Activated naive CD8-positive, alpha-beta T cell treated with anti-CD3 and anti-CD28 coated beads, Interleukin-2, amount 10 ng/mL, durations not matched to agents 7 days and 5 days (primary cell): ENCODE results near the gene AP5S1. TPM values are rescaled to one million over a fixed set of nuclear protein-coding genes. Genes with fewer than 3 reads are reported as not detected.
"Not testable (repeated sequence)": the region's sequence is repeated elsewhere in the genome, so short reads cannot be mapped to it uniquely, and the experiment has no call there.

Experiments
- ATAC-seq: fragments of 150-1000 bp; cut with Tn5 transposase; one replicate; pipeline ENCODE4 v1.10.0; 2021; ENCODE audit warnings: low read depth, moderate library complexity
- POLR2A ChIA-PET: fragments of 350-600 bp; sonication (Branson Sonifier 250); formaldehyde crosslinking; loops from one replicate; lab custom pipeline; 2021; ENCODE audit warnings: antibody characterized with exemption; lab: Charles Lee
- DNase-seq: peaks from one replicate; pipeline ENCODE4 v3.0.0; 2021
- H3K27ac Mint-ChIP-seq: one replicate; pipeline ENCODE4 v1.8.0; 2022; ENCODE audit warnings: mild to moderate bottlenecking, mixed read lengths
- H3K27me3 Mint-ChIP-seq: one replicate; pipeline ENCODE4 v1.8.0; 2022; ENCODE audit warnings: mild to moderate bottlenecking, moderate library complexity, mixed read lengths
- H3K36me3 Mint-ChIP-seq: one replicate; pipeline ENCODE4 v1.8.0; 2021; ENCODE audit warnings: mild to moderate bottlenecking, mixed read lengths
- H3K4me1 Mint-ChIP-seq: one replicate; pipeline ENCODE4 v1.8.0; 2021; ENCODE audit warnings: mixed read lengths
- H3K4me3 Mint-ChIP-seq: one replicate; pipeline ENCODE4 v1.8.0; 2022; ENCODE audit warnings: mild to moderate bottlenecking, moderate library complexity, mixed read lengths
- H3K9me3 Mint-ChIP-seq: one replicate; pipeline ENCODE4 v1.8.0; 2021; ENCODE audit warnings: mixed read lengths
- total RNA-seq, 2 experiments: library from RNA; stranded (reverse); gene quantifications; one replicate each; pipeline ENCODE4 v1.2.3, GENCODE V29; 2021

Gene AP5S1
- total RNA-seq, 2 experiments from 2014 or later = 11.1 to 12.5 TPM

DNA sequence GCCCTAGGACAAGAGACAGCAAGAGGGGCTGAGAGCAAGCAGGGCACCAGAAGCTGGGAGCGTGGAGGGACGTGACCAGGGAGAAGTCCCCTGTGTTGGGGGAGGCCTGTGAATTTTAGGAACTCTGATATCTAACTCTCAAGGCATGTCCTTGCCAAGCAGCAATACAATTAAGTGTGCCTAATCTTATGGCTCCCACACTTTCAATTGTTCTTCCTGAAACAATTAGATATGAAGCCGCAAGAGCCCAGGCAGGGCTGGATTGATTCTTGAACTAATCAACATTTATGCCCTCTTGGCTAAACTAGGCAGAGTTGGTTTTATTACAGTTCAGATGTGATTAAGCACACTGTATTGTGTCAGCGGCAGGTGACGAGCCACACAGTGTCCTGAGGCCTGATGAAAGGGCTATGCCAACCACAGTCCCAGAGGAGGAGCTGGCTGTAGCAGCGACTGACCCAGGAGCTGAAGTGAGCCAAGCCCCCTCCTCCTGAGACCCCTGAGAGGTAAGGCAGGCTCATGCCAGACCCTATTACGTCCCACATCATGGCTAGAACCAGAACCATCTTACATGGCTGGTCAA lies 22.1 kb downstream of the AP5S1 start:
- ATAC-seq (no peak), DNase-seq (no peak)
- POLR2A ChIA-PET = no interaction called here
- Mint-ChIP-seq H3K4me3 (no peak overlapping the region), H3K27ac (no peak overlapping the region), H3K9me3 (no peaks in the 10 kb centered on the region), H3K36me3 (peaks cover 2% of the 10 kb centered on the region), H3K27me3 (no peaks in the 10 kb centered on the region), H3K4me1 (peaks cover 16% of the 10 kb centered on the region)

DNA sequence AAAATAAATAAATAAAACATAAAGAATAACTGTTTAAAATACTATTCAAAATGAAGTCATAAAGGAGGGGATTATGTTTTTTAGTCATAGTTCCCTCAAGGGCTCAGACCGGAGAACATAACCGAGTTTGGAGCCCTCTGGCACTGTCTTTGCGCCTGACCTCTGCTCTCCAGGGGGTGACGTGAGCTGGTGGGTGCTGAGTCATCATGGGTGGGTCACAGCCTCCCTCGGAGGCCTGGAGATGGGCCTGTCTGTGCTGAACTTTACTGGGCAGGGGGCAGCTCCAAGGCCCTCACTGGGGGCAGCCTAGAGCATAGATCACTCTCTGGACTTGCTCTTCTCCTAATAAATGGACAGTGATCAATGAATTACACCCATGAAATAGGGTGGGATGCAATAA lies 23.1 kb downstream of the AP5S1 start:
- H3K27me3 Mint-ChIP-seq = no peaks in the 10 kb centered on the region
- H3K4me1 Mint-ChIP-seq = peaks cover 23% of the 10 kb centered on the region
- H3K9me3 Mint-ChIP-seq = no peaks in the 10 kb centered on the region
- no peak overlapping the region for H3K27ac Mint-ChIP-seq
- POLR2A ChIA-PET = no interaction called here
- ATAC-seq (no peak), DNase-seq (no peak)
- H3K4me3 Mint-ChIP-seq = no peak overlapping the region
- peaks cover 2% of the 10 kb centered on the region for H3K36me3 Mint-ChIP-seq

DNA sequence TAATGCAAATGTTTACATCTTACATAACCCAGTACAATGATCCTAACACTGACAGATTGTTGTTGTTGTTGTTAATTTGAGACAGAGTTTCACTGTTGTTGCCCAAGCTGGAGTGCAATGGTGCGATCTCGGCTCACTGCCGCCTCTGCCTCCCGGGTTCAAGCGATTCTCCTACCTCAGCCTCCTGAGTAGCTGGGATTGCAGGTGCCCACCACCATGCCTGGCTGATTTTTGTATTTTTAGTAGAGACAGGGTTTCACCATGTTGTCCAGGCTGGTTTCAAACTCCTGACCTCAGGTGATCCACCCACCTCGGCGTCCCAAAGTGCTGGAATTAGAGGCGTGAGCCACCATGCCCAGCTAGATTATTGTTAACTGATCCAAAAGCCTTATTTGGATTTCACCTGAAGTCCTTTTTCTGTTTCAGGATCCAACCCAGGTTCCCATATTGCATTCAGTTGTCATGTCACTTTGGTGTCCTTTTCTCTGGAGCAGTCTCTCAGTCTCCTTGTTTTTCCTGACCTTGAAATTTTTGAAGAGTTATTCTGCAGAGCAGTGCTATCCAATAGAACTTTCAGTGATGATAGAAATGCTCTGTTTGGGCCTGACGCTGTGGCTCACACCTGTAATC lies 23.8 kb downstream of the AP5S1 start:
- H3K4me1 Mint-ChIP-seq = peaks cover 24% of the 10 kb centered on the region
- H3K27ac Mint-ChIP-seq, H3K27me3 Mint-ChIP-seq, H3K4me3 Mint-ChIP-seq, DNase-seq, H3K9me3 Mint-ChIP-seq, H3K36me3 Mint-ChIP-seq, ATAC-seq: not testable (repeated sequence)
- POLR2A ChIA-PET = interaction anchor here (0.8 kb wide), 1 partner anchor 10 kb away, joined by 4 read pairs; no protein-coding TSS in a partner anchor

DNA sequence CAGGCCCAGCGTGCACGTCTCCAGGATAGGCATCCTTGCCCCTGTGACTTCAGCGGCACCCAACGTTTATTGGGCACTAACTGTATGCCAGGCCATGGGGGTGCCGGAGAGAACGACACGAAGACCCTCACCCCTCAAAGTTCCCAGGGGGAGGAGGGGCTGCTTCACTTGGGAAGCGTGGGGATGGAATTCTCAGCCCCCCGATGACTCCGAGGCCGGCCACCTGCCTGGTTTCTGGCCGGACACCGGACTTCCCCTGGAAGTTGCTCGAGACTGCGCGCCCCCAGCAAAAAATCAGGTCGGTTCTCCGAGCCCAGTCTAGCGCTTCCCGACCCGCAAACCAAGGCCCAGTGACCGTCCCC lies 26.0 kb downstream of the AP5S1 start:
- DNase-seq (no peak), ATAC-seq (no peak)
- POLR2A ChIA-PET = no interaction called here
- Mint-ChIP-seq H3K4me3 (peak overlapping the region; percentile 89), H3K27ac (peak overlapping the region; percentile 89), H3K4me1 (peaks cover 22% of the 10 kb centered on the region), H3K9me3 (no peaks in the 10 kb centered on the region), H3K36me3 (peaks cover 5% of the 10 kb centered on the region), H3K27me3 (no peaks in the 10 kb centered on the region)

DNA sequence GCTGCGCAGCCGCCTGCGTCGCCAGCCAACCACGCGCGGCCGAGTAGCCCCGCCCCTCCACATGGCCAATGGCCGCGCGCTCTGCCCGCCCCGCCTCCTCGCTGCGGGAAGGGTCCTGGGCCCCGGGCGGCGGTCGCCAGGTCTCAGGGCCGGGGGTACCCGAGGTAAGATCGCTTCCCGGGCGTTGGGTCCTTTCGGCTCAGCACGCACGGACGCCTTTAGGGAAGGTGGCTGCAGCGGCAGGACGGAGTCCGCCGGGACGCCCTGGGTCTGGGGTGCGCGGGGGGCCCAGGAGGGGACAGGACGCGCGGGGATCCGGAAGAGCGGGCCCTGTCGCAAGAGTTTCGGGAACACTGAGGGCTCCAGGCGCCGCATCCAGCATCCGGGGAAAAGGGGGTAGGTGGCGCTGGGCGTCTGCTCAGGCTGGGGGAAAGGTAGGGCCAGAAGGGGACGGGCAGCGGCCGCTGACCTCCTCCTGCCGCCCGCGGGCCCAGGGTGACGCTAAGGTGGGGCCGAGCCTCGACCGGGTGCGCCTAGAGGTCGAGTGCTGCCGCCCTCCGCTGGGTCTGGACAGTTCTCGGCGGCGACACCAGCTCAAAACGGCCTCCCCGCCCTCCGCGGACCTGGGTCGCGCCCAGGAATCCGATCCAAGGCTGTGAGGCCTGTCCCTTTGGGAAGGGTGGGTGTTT lies 26.5 kb downstream of the AP5S1 start, which contains the start of gene MAVS:
Gene MAVS, plus strand, starts transcription at position 95 of the 689 bp plus-strand sequence. CDS start 7,791 bp downstream, outside the sequence.
- Mint-ChIP-seq H3K4me1 (peaks cover 22% of the 10 kb centered on the region), H3K27me3 (no peaks in the 10 kb centered on the region), H3K4me3 (peak within 1 kb of the TSS; percentile 89), H3K9me3 (no peaks in the 10 kb centered on the region), H3K36me3 (peaks cover 5% of the 10 kb centered on the region), H3K27ac (peak within 1 kb of the TSS; percentile 89)
- ATAC-seq (peak; percentile 96), DNase-seq (peak; percentile 92)
- POLR2A ChIA-PET = interaction anchor here (0.9 to 1.0 kb wide), 2 partner anchors 27 to 60 kb away, joined by 3 to 4 read pairs; partner anchors contain the start of genes AP5S1 and CENPB

DNA sequence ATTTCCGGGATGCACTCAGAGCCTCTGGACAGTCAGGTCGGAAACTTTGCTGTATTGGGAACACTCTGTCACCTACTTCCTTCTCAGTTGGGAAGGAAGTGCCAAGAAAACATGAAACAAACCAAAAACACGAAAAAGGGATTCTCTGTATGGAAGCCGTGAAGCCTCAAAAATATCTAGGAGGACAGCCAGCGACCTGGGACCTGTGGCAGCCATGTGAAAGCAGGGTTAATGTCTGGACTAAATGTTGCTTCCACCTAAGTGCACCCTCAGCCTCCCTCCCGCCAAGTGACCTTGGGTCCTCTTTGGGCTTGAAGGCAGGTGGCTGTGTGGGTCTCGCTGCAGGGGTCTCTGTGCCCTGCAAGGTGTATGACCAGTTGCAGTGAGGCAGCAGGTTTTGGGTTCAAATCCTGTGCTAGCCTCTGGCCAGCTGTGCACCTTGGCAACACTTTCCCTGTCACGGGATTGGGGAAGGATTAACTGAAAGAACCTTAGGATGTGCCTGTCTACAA lies 27.1 kb downstream of the AP5S1 start:
- peaks cover 22% of the 10 kb centered on the region for H3K4me1 Mint-ChIP-seq
- H3K36me3 Mint-ChIP-seq = peaks cover 5% of the 10 kb centered on the region
- H3K27me3 Mint-ChIP-seq = no peaks in the 10 kb centered on the region
- no peaks in the 10 kb centered on the region for H3K9me3 Mint-ChIP-seq
- POLR2A ChIA-PET = interaction anchor here (0.6 to 1.0 kb wide), 3 partner anchors 27 to 60 kb away, joined by 3 to 4 read pairs (median 3); partner anchors contain the start of genes AP5S1 and CENPB
- no peak for DNase-seq
- ATAC-seq = no peak
- peak overlapping the region; percentile 89 for H3K4me3 Mint-ChIP-seq
- peak overlapping the region; percentile 73 for H3K27ac Mint-ChIP-seq

DNA sequence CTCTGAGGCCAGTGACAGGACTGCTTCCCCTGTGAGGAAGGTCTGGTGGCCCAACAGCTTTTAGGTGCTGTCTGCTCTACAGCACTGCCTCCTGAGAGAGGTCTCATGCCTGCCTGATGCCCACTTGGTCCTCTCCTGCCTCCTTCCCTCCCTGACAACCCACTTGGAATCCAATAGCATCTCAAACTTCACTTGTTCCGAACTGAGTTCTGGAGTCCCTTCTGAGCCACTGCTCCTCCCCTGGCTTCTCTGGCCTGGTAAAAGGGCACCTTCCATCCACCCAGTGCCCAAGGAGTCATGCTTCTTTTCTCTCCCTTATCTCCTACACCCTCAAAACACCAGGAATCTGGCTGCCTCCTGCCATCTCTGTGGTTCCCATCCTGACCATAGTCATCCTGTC lies 28.2 kb downstream of the AP5S1 start:
- H3K27ac Mint-ChIP-seq = peak overlapping the region; percentile 5
- DNase-seq (no peak), ATAC-seq (no peak)
- H3K36me3 Mint-ChIP-seq = peaks cover 5% of the 10 kb centered on the region
- H3K9me3 Mint-ChIP-seq = no peaks in the 10 kb centered on the region
- POLR2A ChIA-PET = no interaction called here
- H3K4me1 Mint-ChIP-seq = peaks cover 22% of the 10 kb centered on the region
- no peaks in the 10 kb centered on the region for H3K27me3 Mint-ChIP-seq
- H3K4me3 Mint-ChIP-seq = peak overlapping the region; percentile 89

DNA sequence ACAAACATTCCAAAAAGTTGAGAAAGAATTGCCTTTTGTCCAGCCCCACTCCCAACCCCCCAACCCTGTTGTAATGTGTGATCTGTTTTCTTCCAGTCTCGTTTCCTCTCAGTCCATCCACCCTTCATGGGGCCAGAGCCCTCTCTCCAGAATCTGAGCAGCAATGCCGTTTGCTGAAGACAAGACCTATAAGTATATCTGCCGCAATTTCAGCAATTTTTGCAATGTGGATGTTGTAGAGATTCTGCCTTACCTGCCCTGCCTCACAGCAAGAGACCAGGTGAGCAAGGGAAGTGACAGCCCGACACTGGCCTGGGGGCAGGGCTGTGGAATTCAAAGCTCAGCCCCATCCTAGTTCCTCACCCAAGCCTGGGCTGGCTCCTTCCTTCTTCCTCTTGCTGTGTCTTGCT lies 34.1 kb downstream of the AP5S1 start:
- Mint-ChIP-seq H3K4me3 (no peak overlapping the region), H3K27ac (peak overlapping the region; percentile 3), H3K27me3 (no peaks in the 10 kb centered on the region), H3K36me3 (peaks cover 17% of the 10 kb centered on the region), H3K9me3 (no peaks in the 10 kb centered on the region), H3K4me1 (peaks cover 8% of the 10 kb centered on the region)
- DNase-seq = no peak
- POLR2A ChIA-PET = interaction anchor here (0.9 to 1.5 kb wide), 3 partner anchors 34 to 104 kb away, joined by 3 to 8 read pairs (median 5); partner anchors contain the start of genes AP5S1 and CENPB
- no peak for ATAC-seq

DNA sequence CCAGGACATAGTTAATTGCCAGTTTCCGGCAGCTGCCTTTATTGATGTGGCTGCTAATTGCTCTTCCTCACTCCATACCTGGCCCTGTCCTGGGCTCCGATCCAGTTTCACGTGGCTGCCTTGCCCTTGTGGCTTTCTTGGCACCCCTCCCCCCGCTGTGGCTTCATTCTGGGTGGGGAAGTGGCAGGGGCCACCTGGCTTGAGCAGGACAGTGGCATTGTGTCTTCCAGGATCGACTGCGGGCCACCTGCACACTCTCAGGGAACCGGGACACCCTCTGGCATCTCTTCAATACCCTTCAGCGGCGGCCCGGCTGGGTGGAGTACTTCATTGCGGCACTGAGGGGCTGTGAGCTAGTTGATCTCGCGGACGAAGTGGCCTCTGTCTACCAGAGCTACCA lies 37.1 kb downstream of the AP5S1 start:
- Mint-ChIP-seq H3K4me3 (no peak overlapping the region), H3K4me1 (peaks cover 6% of the 10 kb centered on the region), H3K36me3 (peaks cover 30% of the 10 kb centered on the region), H3K9me3 (no peaks in the 10 kb centered on the region), H3K27me3 (no peaks in the 10 kb centered on the region), H3K27ac (no peak overlapping the region)
- DNase-seq (no peak), ATAC-seq (no peak)
- POLR2A ChIA-PET = no interaction called here

DNA sequence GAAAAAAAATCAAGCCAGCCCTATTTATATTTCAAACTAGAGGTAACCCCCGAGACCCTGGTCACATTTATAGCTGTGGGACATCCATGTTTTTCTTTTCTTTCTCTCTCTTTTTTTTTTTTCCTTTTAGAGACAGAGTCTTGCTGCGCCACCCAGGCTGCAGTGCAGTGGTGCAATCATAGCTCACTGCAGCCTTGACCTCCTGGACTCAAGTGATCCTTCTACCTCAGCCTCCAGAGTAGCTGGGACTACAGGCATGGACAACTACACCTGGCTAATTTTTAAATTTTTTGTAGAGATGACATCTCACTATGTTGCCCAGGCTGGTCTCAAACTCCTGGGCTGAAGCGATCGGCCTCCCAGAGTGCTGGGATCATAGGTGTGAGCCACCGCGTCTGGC lies 38.3 kb downstream of the AP5S1 start:
- Mint-ChIP-seq H3K4me3 (no peak overlapping the region), H3K27me3 (no peaks in the 10 kb centered on the region), H3K36me3 (peaks cover 38% of the 10 kb centered on the region), H3K9me3 (no peaks in the 10 kb centered on the region), H3K4me1 (peaks cover 6% of the 10 kb centered on the region), H3K27ac (no peak overlapping the region)
- POLR2A ChIA-PET = interaction anchor here (0.6 to 0.7 kb wide), 4 partner anchors 13 to 119 kb away, joined by 3 read pairs; partner anchors contain the start of genes AP5S1 and CENPB
- ATAC-seq (no peak), DNase-seq (no peak)

DNA sequence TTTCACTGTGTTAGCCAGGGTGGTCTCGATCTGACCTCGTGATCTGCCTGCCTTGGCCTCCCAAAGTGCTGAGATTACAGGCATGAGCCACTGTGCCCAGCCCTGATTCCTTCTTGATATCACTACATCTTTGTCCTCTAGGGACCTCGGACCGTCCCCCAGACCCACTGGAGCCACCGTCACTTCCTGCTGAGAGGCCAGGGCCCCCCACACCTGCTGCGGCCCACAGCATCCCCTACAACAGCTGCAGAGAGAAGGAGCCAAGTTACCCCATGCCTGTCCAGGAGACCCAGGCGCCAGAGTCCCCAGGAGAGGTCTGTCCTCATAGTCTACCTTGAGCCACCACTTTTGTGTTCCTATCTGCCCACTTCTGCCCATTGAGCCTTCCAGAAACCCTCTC lies 40.8 kb downstream of the AP5S1 start:
- no peaks in the 10 kb centered on the region for H3K27me3 Mint-ChIP-seq

DNA sequence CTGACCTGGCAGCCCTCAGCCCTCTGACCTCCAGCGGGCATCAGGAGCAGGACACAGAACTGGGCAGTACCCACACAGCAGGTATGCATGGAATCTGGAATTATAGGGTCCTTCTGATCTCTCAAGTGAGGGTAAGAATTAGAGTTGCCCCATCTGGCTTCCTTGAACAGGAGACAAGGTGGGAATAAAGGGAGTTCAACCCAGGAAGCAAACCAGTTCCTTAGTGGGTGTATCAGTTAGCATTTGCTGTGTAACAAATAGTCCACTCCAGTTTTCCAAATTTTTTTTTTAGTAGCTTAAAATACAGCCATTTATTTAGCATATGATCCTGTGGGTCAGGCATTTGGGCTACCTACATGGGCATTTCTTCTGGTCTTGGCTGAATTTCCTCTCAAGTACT lies 42.0 kb downstream of the AP5S1 start:
- Mint-ChIP-seq H3K27me3 (no peaks in the 10 kb centered on the region), H3K9me3 (no peaks in the 10 kb centered on the region), H3K27ac (no peak overlapping the region), H3K36me3 (peaks cover 31% of the 10 kb centered on the region), H3K4me1 (no peaks in the 10 kb centered on the region), H3K4me3 (no peak overlapping the region)
- DNase-seq = no peak
- POLR2A ChIA-PET = no interaction called here
- ATAC-seq = no peak

More for the DNA sequence above, 40.8 kb downstream of the AP5S1 start:
- Mint-ChIP-seq H3K9me3 (no peaks in the 10 kb centered on the region), H3K27ac (no peak overlapping the region), H3K4me3 (no peak overlapping the region), H3K4me1 (no peaks in the 10 kb centered on the region), H3K36me3 (peaks cover 31% of the 10 kb centered on the region)
- ATAC-seq (no peak), DNase-seq (no peak)
- POLR2A ChIA-PET = no interaction called here

DNA sequence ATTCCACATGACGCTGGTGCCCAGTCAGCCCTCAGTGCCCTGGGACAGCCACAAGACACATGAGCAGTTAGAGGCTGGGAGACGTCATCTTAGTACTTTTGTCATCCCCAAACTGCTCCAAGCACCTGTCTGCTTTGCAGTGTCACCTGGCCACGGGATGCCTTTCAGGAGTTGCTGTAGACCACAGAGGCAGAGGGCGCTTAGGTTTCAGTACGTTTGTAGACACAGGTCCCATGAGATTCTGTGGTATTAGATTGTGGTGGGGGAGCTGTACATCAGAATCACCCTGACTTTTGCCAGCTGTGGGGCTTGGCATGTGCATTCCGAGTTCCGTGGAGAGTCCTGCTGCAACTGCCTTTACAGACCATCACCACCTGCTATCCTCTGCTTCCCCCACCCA lies 43.0 kb downstream of the AP5S1 start:
- Mint-ChIP-seq H3K4me3 (no peak overlapping the region), H3K27me3 (no peaks in the 10 kb centered on the region), H3K9me3 (no peaks in the 10 kb centered on the region), H3K4me1 (no peaks in the 10 kb centered on the region), H3K36me3 (peaks cover 28% of the 10 kb centered on the region), H3K27ac (no peak overlapping the region)
- ATAC-seq (no peak), DNase-seq (no peak)
- POLR2A ChIA-PET = no interaction called here
